H1 (cell line): ENCODE measurements around the gene CELA2A. TPM values are rescaled to one million over a fixed set of nuclear protein-coding genes. Genes with fewer than 3 reads are reported as not detected.

ENCODE experiments used
- CTCF ChIA-PET: fragments of 300-600 bp; sonication (Branson Sonifier 250); formaldehyde crosslinking; loops from one replicate; lab custom pipeline; 2021; ENCODE audit not compliant: partially characterized antibody; lab: Charles Lee
- POLR2A ChIA-PET: fragments of 300-600 bp; sonication (Branson Sonifier 250); formaldehyde crosslinking; loops from one replicate; lab custom pipeline; 2021; ENCODE audit warnings: inconsistent platforms; ENCODE audit not compliant: partially characterized antibody; lab: Charles Lee
- DNase-seq, 2 experiments: peaks; one replicate each; pipeline versions ENCODE4 v3.0.0 to v3.0.0-alpha.2; 2010 to 2022; ENCODE audit warnings: low spot score in 2 of 2, low read depth in 1 of 2, mixed read lengths in 1 of 2
- FAIRE-seq: peaks from 2 replicates; lab custom pipeline; 2011; peaks lifted over from hg19 to GRCh38; lab: Jason Lieb, UNC
- H2AFZ ChIP-seq: 2 replicates; pipeline ENCODE4 v1.8.1; 2012; ENCODE audit warnings: low read length, inconsistent platforms
- H2AK5ac ChIP-seq: 2 replicates; pipeline ENCODE4 v1.6.1; 2013; ENCODE audit warnings: low read depth, low read length
- H2BK120ac ChIP-seq: replicated peaks from 2 replicates; pipeline ENCODE3; 2013; ENCODE audit warnings: low read depth, low read length, inconsistent platforms
- H2BK12ac ChIP-seq: 2 replicates; pipeline ENCODE4 v1.6.1; 2013; ENCODE audit warnings: low read depth, low read length
- H2BK15ac ChIP-seq: 2 replicates; pipeline ENCODE4 v1.6.1; 2013; ENCODE audit warnings: low read length
- H2BK20ac ChIP-seq: 2 replicates; pipeline ENCODE4 v1.6.1; 2013; ENCODE audit warnings: low read length
- H2BK5ac ChIP-seq: 2 replicates; pipeline ENCODE4 v1.6.1; 2013; ENCODE audit warnings: low read depth, low read length
- H3K14ac ChIP-seq: 2 replicates; pipeline ENCODE4 v1.6.1; 2013; ENCODE audit warnings: inconsistent platforms; ENCODE audit not compliant: insufficient read length
- H3K18ac ChIP-seq: 2 replicates; pipeline ENCODE4 v1.6.1; 2013; ENCODE audit warnings: low read length; ENCODE audit errors: extremely low read depth
- H3K23ac ChIP-seq: 2 replicates; pipeline ENCODE4 v1.6.1; 2013; ENCODE audit warnings: inconsistent platforms; ENCODE audit not compliant: insufficient read length
- H3K23me2 ChIP-seq: 2 replicates; pipeline ENCODE4 v1.6.1; 2013; ENCODE audit warnings: low read depth, low read length
- H3K27ac ChIP-seq: 2 replicates; pipeline ENCODE4 v1.6.1; 2011; ENCODE audit warnings: low read depth, low read length, inconsistent platforms
- H3K27me3 ChIP-seq, 4 experiments: replicated peaks in 1 of 4; 1 replicate in 1 of 4; 2 replicates in 3 of 4; pipeline versions ENCODE4 v1.6.1 to v1.8.1; 2011 to 2013; ENCODE audit warnings: low read length in 3 of 4, mild to moderate bottlenecking in 3 of 4, inconsistent platforms in 2 of 4, mixed read lengths in 2 of 4, moderate library complexity in 1 of 4; ENCODE audit not compliant: control insufficient read depth in 3 of 4, insufficient read depth in 3 of 4; ENCODE audit errors: extremely low read depth in 1 of 4
- H3K36me3 ChIP-seq, 4 experiments: 2 replicates each; pipeline versions ENCODE4 v1.6.1 to v1.8.1; 2011 to 2013; ENCODE audit warnings: mild to moderate bottlenecking in 4 of 4, low read length in 3 of 4, moderate library complexity in 2 of 4, control low read depth in 1 of 4, inconsistent platforms in 1 of 4; ENCODE audit not compliant: insufficient read depth in 4 of 4, control insufficient read depth in 2 of 4
- H3K4ac ChIP-seq: replicated peaks from 2 replicates; pipeline ENCODE3; 2013; ENCODE audit warnings: low read length, low read depth, mixed read lengths, inconsistent platforms; ENCODE audit not compliant: insufficient read length
- H3K4me1 ChIP-seq, 4 experiments: replicated peaks in 1 of 4; 1 replicate in 1 of 4; 2 replicates in 3 of 4; pipeline versions ENCODE4 v1.6.1 to v1.8.1; 2011 to 2013; ENCODE audit warnings: low read length in 3 of 4, inconsistent platforms in 2 of 4, mixed read lengths in 1 of 4; ENCODE audit not compliant: insufficient read depth in 4 of 4, control insufficient read depth in 3 of 4
- H3K4me2 ChIP-seq, 2 experiments: 2 replicates each; pipeline versions ENCODE4 v1.6.1 to v1.8.1; 2011 to 2013; ENCODE audit warnings: low read depth in 2 of 2, low read length in 2 of 2, control low read depth in 1 of 2, inconsistent platforms in 1 of 2, mild to moderate bottlenecking in 1 of 2; ENCODE audit not compliant: insufficient read depth in 1 of 2
- H3K4me3 ChIP-seq, 4 experiments: fragments of 200-600, 300-600 bp in 1 of 4; sonication (generic), shearing (Covaris generic), sonication (Bioruptor Twin) in 1 of 4; 2 replicates each; pipeline versions ENCODE4 v1.5.1 to v1.8.1; 2011 to 2016; ENCODE audit warnings: low read length in 4 of 4, low read depth in 3 of 4, control low read depth in 2 of 4, inconsistent platforms in 2 of 4, mild to moderate bottlenecking in 2 of 4, mixed read lengths in 1 of 4, moderate library complexity in 1 of 4; ENCODE audit not compliant: insufficient read depth in 2 of 4; ENCODE audit errors: extremely low read depth in 1 of 4
- H3K56ac ChIP-seq: replicated peaks from 2 replicates; pipeline ENCODE3; 2013; ENCODE audit warnings: low read depth, mild to moderate bottlenecking, mixed read lengths, low read length, inconsistent platforms; ENCODE audit not compliant: insufficient read length
- H3K79me1 ChIP-seq: 2 replicates; pipeline ENCODE4 v1.6.1; 2013; ENCODE audit warnings: low read depth, low read length, control low read depth
- H3K79me2 ChIP-seq, 2 experiments: 2 replicates each; pipeline versions ENCODE4 v1.6.1 to v1.8.1; 2012 to 2013; ENCODE audit warnings: low read length in 2 of 2, mild to moderate bottlenecking in 2 of 2, inconsistent platforms in 1 of 2; ENCODE audit not compliant: insufficient read depth in 2 of 2, control insufficient read depth in 1 of 2
- H3K9ac ChIP-seq, 4 experiments: replicated peaks in 1 of 4; 1 replicate in 1 of 4; 2 replicates in 3 of 4; pipeline versions ENCODE4 v1.6.1 to v1.8.1; 2011 to 2013; ENCODE audit warnings: low read depth in 3 of 4, low read length in 3 of 4, control low read depth in 2 of 4, mild to moderate bottlenecking in 2 of 4, moderate library complexity in 2 of 4, inconsistent platforms in 1 of 4; ENCODE audit errors: extremely low read depth in 1 of 4
- H3K9me3 ChIP-seq, 2 experiments: 2 replicates each; pipeline versions ENCODE4 v1.6.1 to v1.8.1; 2012 to 2013; ENCODE audit warnings: mild to moderate bottlenecking in 2 of 2, moderate library complexity in 2 of 2, control low read depth in 1 of 2, inconsistent platforms in 1 of 2, low read depth in 1 of 2, low read length in 1 of 2, mixed read lengths in 1 of 2; ENCODE audit not compliant: insufficient read depth in 2 of 2
- H4K20me1 ChIP-seq, 2 experiments: replicated peaks in 1 of 2; 2 replicates each; pipeline versions ENCODE3 to v1.8.1; 2011 to 2013; ENCODE audit warnings: inconsistent platforms in 2 of 2, low read length in 2 of 2, mild to moderate bottlenecking in 1 of 2; ENCODE audit not compliant: insufficient read depth in 2 of 2, control insufficient read depth in 1 of 2
- H4K5ac ChIP-seq: 2 replicates; pipeline ENCODE4 v1.6.1; 2013; ENCODE audit warnings: low read length, low read depth, mixed read lengths, inconsistent platforms; ENCODE audit not compliant: insufficient read length
- H4K8ac ChIP-seq: 2 replicates; pipeline ENCODE4 v1.8.0; 2013; ENCODE audit warnings: mild to moderate bottlenecking, moderate library complexity, low read length, inconsistent platforms; ENCODE audit not compliant: insufficient read depth; ENCODE audit errors: extremely low read depth
- H4K91ac ChIP-seq: replicated peaks from 2 replicates; pipeline ENCODE3; 2013; ENCODE audit warnings: low read length, mixed read lengths, inconsistent platforms; ENCODE audit not compliant: insufficient read length
- HDAC2 ChIP-seq, 2 experiments: fragments of 300-600 bp in 1 of 2; sonication (generic) in 1 of 2; IDR thresholded peaks; 2 replicates each; pipeline ENCODE4 v1.6.1; 2011 to 2012; ENCODE audit warnings: low read depth in 2 of 2, low read length in 2 of 2, mild to moderate bottlenecking in 2 of 2, moderate library complexity in 2 of 2, borderline replicate concordance in 1 of 2, inconsistent platforms in 1 of 2
- KDM1A ChIP-seq: fragments of 200-600, 300-600 bp; sonication (generic); IDR thresholded peaks from 2 replicates; pipeline ENCODE4 v1.7.1; 2016; ENCODE audit warnings: mild to moderate bottlenecking, low read length, borderline replicate concordance
- POLR2A ChIP-seq, 2 experiments: IDR thresholded peaks; 1 replicate in 1 of 2; 2 replicates in 1 of 2; pipeline ENCODE4 v1.6.1; 2011; ENCODE audit warnings: low read depth in 2 of 2, low read length in 2 of 2, mild to moderate bottlenecking in 2 of 2; ENCODE audit errors: control extremely low read depth in 1 of 2
- WGBS, 2 experiments: shearing (Covaris generic) in 1 of 2; methylation state at CpG; one replicate each; pipeline versions ENCODE4 v1.1.6 to v1.1.7; 2013 to 2015; ENCODE audit warnings: low lambda C conversion rate in 2 of 2, mixed read lengths in 2 of 2, inconsistent platforms in 1 of 2, low coverage in 1 of 2, missing lambda C conversion rate in 1 of 2; ENCODE audit not compliant: insufficient replicate concordance in 2 of 2, insufficient coverage in 1 of 2, insufficient read length in 1 of 2; ENCODE audit errors: extremely low coverage in 1 of 2, missing lambda C conversion rate in 1 of 2; 5-methylcytosine and 5-hydroxymethylcytosine counted together
- polyA plus RNA-seq, 7 experiments: library from polyadenylated mRNA; depleted of rRNA in 3 of 7; stranded (reverse) in 5 of 7; unstranded in 2 of 7; fragments of >200 nt in 5 of 7; fragments of 200-250 nt in 2 of 7; gene quantifications; 1 replicate in 5 of 7; 2 replicates in 1 of 7; 4 replicates in 1 of 7; pipeline versions ENCODE4 v1.2.1 to v1.2.3, GENCODE V29; 2011 to 2013; ENCODE audit warnings: missing spikeins in 2 of 7, mixed read lengths in 2 of 7
- total RNA-seq: library from RNA; stranded (reverse); fragmentation: NEBNext Ultra II Directional; extraction: Animal tissue kit (Norgen Biotek cat#: 25700); gene quantifications from 2 replicates; pipeline ENCODE4 v1.2.1, GENCODE V29; 2021

Gene CELA2A
- total and polyA plus RNA-seq, 2 of the 8 experiments (the other 6 are each of a cell fraction or from before 2014, with no cell fraction given) = not detected

DNA sequence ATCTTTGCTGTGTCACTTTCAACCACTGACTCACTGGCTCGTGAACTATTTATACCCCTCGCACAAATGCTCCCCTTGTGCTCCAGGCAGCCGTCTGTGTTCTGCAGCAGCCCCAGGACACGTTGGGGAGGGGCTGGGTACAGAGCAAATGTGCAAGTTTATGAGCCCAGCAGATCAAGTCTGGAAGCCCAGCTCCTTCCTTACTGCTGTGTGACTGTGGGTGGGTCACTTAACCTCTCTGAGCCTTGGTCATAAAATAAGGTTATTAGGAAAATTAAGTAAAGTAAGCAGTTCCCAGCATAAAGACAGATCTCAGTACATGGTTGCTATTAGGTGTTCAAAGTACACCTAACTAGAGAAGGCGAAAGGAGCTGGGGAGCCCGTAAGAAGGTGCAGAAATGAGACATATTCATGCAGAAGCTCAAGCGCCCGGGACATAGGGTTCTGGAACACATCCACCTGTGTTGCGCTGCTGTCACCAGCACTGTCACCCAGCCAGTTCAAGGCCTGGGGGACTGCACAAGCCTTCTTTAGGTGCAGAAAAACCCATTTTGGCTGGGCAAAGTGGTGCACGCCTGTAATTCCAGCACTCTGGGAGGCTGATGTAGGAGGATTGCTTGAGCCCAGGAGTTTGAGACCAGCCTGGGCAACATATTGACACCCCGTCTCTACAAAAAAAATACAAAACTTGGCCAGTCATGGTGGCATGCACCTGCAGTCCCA lies 33.0 kb upstream of the CELA2A start:
- no peak overlapping the region for H3K23ac ChIP-seq
- H2BK120ac ChIP-seq = no peak overlapping the region
- no peaks in the 10 kb centered on the region for H3K27me3 ChIP-seq
- H3K4me3 ChIP-seq = no peak overlapping the region
- H4K20me1 ChIP-seq = peaks cover 3 to 5% of the 10 kb centered on the region in 2 experiments
- no peaks in the 10 kb centered on the region for H3K79me2 ChIP-seq
- no peaks in the 10 kb centered on the region; a peak in 2 of 8 replicates for H3K36me3 ChIP-seq
- H2BK12ac ChIP-seq = no peak overlapping the region
- no peak overlapping the region for H3K56ac ChIP-seq
- no peak overlapping the region for H2BK15ac ChIP-seq
- H4K8ac ChIP-seq = peak overlapping the region; percentile 46; the same call in 1 of the 2 replicates
- no peak overlapping the region for H2AK5ac ChIP-seq
- no peak overlapping the region for H4K5ac ChIP-seq
- no peaks in the 10 kb centered on the region for H3K23me2 ChIP-seq
- peaks cover 0 to 7% (median 3%) of the 10 kb centered on the region in 4 experiments; a peak in 3 of 7 replicates for H3K4me1 ChIP-seq
- H3K4ac ChIP-seq = no peak overlapping the region
- H3K9ac ChIP-seq = no peak overlapping the region
- no peak overlapping the region for H2BK5ac ChIP-seq
- no peak overlapping the region for H2BK20ac ChIP-seq
- no peak overlapping the region for H2AFZ ChIP-seq
- no peaks in the 10 kb centered on the region for H3K79me1 ChIP-seq
- TF ChIP-seq KDM1A (peak; percentile 95), POLR2A (IDR thresholded peaks at IDR 0.05; ENCODE audit: control extremely low read depth in 1 of 2, low read depth in 2 of 2, low read length in 2 of 2) (no peak), HDAC2 (IDR thresholded peaks at IDR 0.05; ENCODE audit: borderline replicate concordance in 1 of 2, low read depth in 2 of 2, low read length in 2 of 2) (peak in 1 of 2 experiments; percentile 75; a peak in 1 of 4 replicates)
- H3K9me3 ChIP-seq = no peaks in the 10 kb centered on the region
- H3K18ac ChIP-seq = no peak overlapping the region
- no peak overlapping the region for H3K27ac ChIP-seq
- ChIA-PET CTCF (interaction anchor here (1.0 to 16.9 kb wide), 4 partner anchors 9 to 110 kb away, joined by 3 to 170 read pairs (median 12); no protein-coding TSS in a partner anchor), POLR2A (interaction anchor here (0.7 to 1.9 kb wide), 2 partner anchors 12 to 40 kb away, joined by 3 to 5 read pairs; no protein-coding TSS in a partner anchor)
- WGBS, 2 experiments = 88% methylated on average over 11 of the region's 11 CpGs; no CpG with 5 or more reads in 1 of the 2 experiments
- DNase-seq (no peak), FAIRE-seq (no peak)
- no peak overlapping the region for H3K14ac ChIP-seq
- no peak overlapping the region for H3K4me2 ChIP-seq
- no peak overlapping the region for H4K91ac ChIP-seq
